Thyroid gland (tissue), 4 donors: ENCODE data around the gene SUGCT.

ENCODE experiments used
- CTCF ChIP-seq, 6 experiments: fragments of 200-600 bp in 3 of 6; fragments of 450-650 bp in 3 of 6; sonication (generic) in 3 of 6; IDR thresholded peaks; one replicate each; pipeline ENCODE4 v1.5.1; 2016 to 2019; ENCODE audit warnings: antibody characterized with exemption in 6 of 6, mild to moderate bottlenecking in 2 of 6, inconsistent platforms in 1 of 6, moderate library complexity in 1 of 6
- POLR2A ChIP-seq, 2 donors: fragments of 450-650 bp; IDR thresholded peaks; one replicate each; pipeline ENCODE4 v1.6.1; 2017; ENCODE audit warnings: antibody characterized with exemption in 2 of 2, mild to moderate bottlenecking in 2 of 2, moderate library complexity in 1 of 2

GRCh38 chr7:40697653-40698052, 562.8 kb downstream of the SUGCT start:
- no peak for TF ChIP-seq POLR2A (IDR thresholded peaks at IDR 0.05)
- TF ChIP-seq CTCF (IDR thresholded peaks at IDR 0.05): no peak
